ENCODE measurements around the gene AOPEP. TPM values are rescaled to one million over a fixed set of nuclear protein-coding genes. Genes with fewer than 3 reads are reported as not detected.

Gene AOPEP
- total and polyA plus RNA-seq, 2 of the 13 experiments (the other 11 are each of a cell fraction or from before 2014, with no cell fraction given), result 22.2 to 41.6 TPM

GRCh38 chr9:94780516-94780950 is 54.0 kb downstream of the AOPEP start:
- ATAC-seq (no peak), FAIRE-seq (no peak), DNase-seq (ENCODE audit: low spot score) (no peak)
- TF ChIP-seq CTCF (CRISPR knock-in tag; IDR thresholded peaks at IDR 0.05) (no peak), HOXA5 (CRISPR knock-in tag; IDR thresholded peaks at IDR 0.05) (no peak), ZNF841 (CRISPR knock-in tag; IDR thresholded peaks at IDR 0.05; ENCODE audit: borderline replicate concordance) (no peak), POLR2A (IDR thresholded peaks at IDR 0.05; ENCODE audit: insufficient read depth in 1 of 2, low read depth in 2 of 2, low read length in 2 of 2) (no peak), NKX3-1 (CRISPR knock-in tag; IDR thresholded peaks at IDR 0.05) (no peak), RAD51 (IDR thresholded peaks at IDR 0.05; ENCODE audit: borderline replicate concordance) (no peak), ELF4 (CRISPR knock-in tag; IDR thresholded peaks at IDR 0.05; ENCODE audit: borderline replicate concordance) (no peak), SMARCC2 (IDR thresholded peaks at IDR 0.05) (no peak), ZNF556 (CRISPR knock-in tag; IDR thresholded peaks at IDR 0.05; ENCODE audit: borderline replicate concordance) (no peak), ZNF549 (CRISPR knock-in tag; IDR thresholded peaks at IDR 0.05) (no peak), MXD3 (CRISPR knock-in tag; IDR thresholded peaks at IDR 0.05) (no peak), ZSCAN29 (CRISPR knock-in tag; conservative IDR thresholded peaks at IDR 0.05) (no peak), ZC3H4 (CRISPR knock-in tag; IDR thresholded peaks at IDR 0.05; ENCODE audit: borderline replicate concordance) (no peak), RBM22 (optimal IDR thresholded peaks at IDR 0.05; ENCODE audit: low read length) (no peak)
- no peaks in the 10 kb centered on the region for H4K20me1 ChIP-seq (ENCODE audit: insufficient read depth, low read length)
- H3K4me2 ChIP-seq (ENCODE audit: low read depth, low read length), result no peak overlapping the region
- no peak overlapping the region for H3K27ac ChIP-seq (ENCODE audit: extremely low read length, insufficient read depth, low read length)
- H3K9ac ChIP-seq (ENCODE audit: insufficient read depth, low read depth, low read length), result no peak overlapping the region
- ChIA-PET POLR2A (no interaction called here), CTCF (ENCODE audit: low intra/inter-chr PET ratio, low total read pairs) (no interaction called here)
- no peaks in the 10 kb centered on the region for H3K36me3 ChIP-seq (replicated peaks in 1 of 2; ENCODE audit: control insufficient read depth in 1 of 2, insufficient read depth in 2 of 2, low read length in 2 of 2)
- 87% methylated on average over 5 of the region's 5 CpGs for WGBS (ENCODE audit: low lambda C conversion rate)
- no peaks in the 10 kb centered on the region for H3K27me3 ChIP-seq (ENCODE audit: control insufficient read depth in 1 of 2, insufficient read depth in 2 of 2, low read length in 2 of 2)
- peaks cover 19% of the 10 kb centered on the region for H3K4me1 ChIP-seq (ENCODE audit: insufficient read depth, low read length)
- H3K79me2 ChIP-seq (ENCODE audit: insufficient read depth, low read length), result no peaks in the 10 kb centered on the region
- in situ Hi-C loops (cut with HindIII; ENCODE audit: extremely low pct_ligation_motif_present, low pct_unique_long_range_greater_than_20kb) (loop anchor here (10.0 kb wide), 1 partner anchor 134 kb away; no protein-coding TSS in a partner anchor), intact Hi-C loops (cut with micrococcal nuclease; ENCODE audit: unreplicated experiment) (loop anchor here (10.0 kb wide), 3 partner anchors 74 to 224 kb away; no protein-coding TSS in a partner anchor)
- BruUV-seq (replicated peaks), result no TSS peak
- no peak overlapping the region for H2AFZ ChIP-seq (ENCODE audit: low read length)
- H3K9me3 ChIP-seq (ENCODE audit: low read length), result no peaks in the 10 kb centered on the region
- H3K4me3 ChIP-seq (replicated peaks in 1 of 3; ENCODE audit: insufficient read depth in 1 of 3, low read depth in 2 of 3, low read length in 3 of 3), result no peak overlapping the region
